Endothelial cell of umbilical vein (primary cell): ENCODE data around the gene SLC2A8. TPM values are rescaled to one million over a fixed set of nuclear protein-coding genes. Genes with fewer than 3 reads are reported as not detected.

Experiments used
- BruUV-seq: library from RNA; stranded (reverse); fragments of 400-500 nt; replicated peaks from 2 replicates; lab custom pipeline; 2021; lab: Mats Ljungman, UMichigan
- CTCF ChIA-PET: fragments of 300-600, 350-600 bp; sonication (Branson Sonifier 250); formaldehyde crosslinking; loops from one replicate; lab custom pipeline; 2021; ENCODE audit warnings: antibody characterized with exemption, inconsistent platforms; lab: Charles Lee
- POLR2A ChIA-PET: fragments of 300-600, 350-600 bp; sonication (Branson Sonifier 250); formaldehyde crosslinking; loops from one replicate; lab custom pipeline; 2021; ENCODE audit warnings: antibody characterized with exemption, inconsistent platforms; lab: Charles Lee
- DNase-seq: peaks from one replicate; pipeline ENCODE4 v3.0.0-alpha.2; 2011; ENCODE audit warnings: low read depth, low spot score
- FAIRE-seq: peaks from 2 replicates; lab custom pipeline; 2011; peaks lifted over from hg19 to GRCh38; lab: Jason Lieb, UNC
- H2AFZ ChIP-seq: 2 replicates; pipeline ENCODE4 v1.6.0; 2012; ENCODE audit warnings: low read depth, low read length, control low read depth, inconsistent platforms
- H3K27ac ChIP-seq: 2 replicates; pipeline ENCODE4 v1.5.1; 2011; ENCODE audit warnings: low read depth, mild to moderate bottlenecking, control low read depth, low read length, moderate library complexity; ENCODE audit not compliant: insufficient read depth
- H3K27me3 ChIP-seq, 2 experiments: 2 replicates each; pipeline versions ENCODE4 v1.6.0 to v1.6.1; 2011; ENCODE audit warnings: low read length in 2 of 2, mixed read lengths in 1 of 2; ENCODE audit not compliant: control insufficient read depth in 2 of 2, insufficient read depth in 2 of 2
- H3K36me3 ChIP-seq, 2 experiments: 2 replicates in 1 of 2; 3 replicates in 1 of 2; pipeline ENCODE4 v1.5.1; 2011; ENCODE audit warnings: low read length in 2 of 2, mild to moderate bottlenecking in 1 of 2, moderate library complexity in 1 of 2; ENCODE audit not compliant: control insufficient read depth in 2 of 2, insufficient read depth in 2 of 2; ENCODE audit errors: extremely low read depth in 1 of 2
- H3K4me1 ChIP-seq: 3 replicates; pipeline ENCODE4 v1.5.1; 2011; ENCODE audit warnings: mild to moderate bottlenecking, low read length; ENCODE audit not compliant: control insufficient read depth, insufficient read depth; ENCODE audit errors: extremely low read depth
- H3K4me2 ChIP-seq: 2 replicates; pipeline ENCODE4 v1.6.1; 2011; ENCODE audit warnings: low read length, control low read depth, mixed read lengths; ENCODE audit not compliant: insufficient read depth
- H3K4me3 ChIP-seq, 3 experiments: fragments of 200-600 bp in 1 of 3; sonication (generic), shearing (Covaris generic) in 1 of 3; replicated peaks in 1 of 3; 2 replicates each; pipeline ENCODE4 v1.5.1; 2011 to 2016; ENCODE audit warnings: control low read depth in 3 of 3, low read length in 3 of 3, mild to moderate bottlenecking in 2 of 3, inconsistent platforms in 1 of 3, low read depth in 1 of 3, moderate library complexity in 1 of 3; ENCODE audit not compliant: insufficient read depth in 1 of 3
- H3K79me2 ChIP-seq: 2 replicates; pipeline ENCODE4 v1.6.0; 2012; ENCODE audit warnings: low read length, inconsistent platforms; ENCODE audit not compliant: control insufficient read depth, insufficient read depth
- H3K9ac ChIP-seq: replicated peaks from 2 replicates; pipeline ENCODE3; 2011; ENCODE audit warnings: low read length, control low read depth; ENCODE audit not compliant: insufficient read depth; ENCODE audit errors: extremely low read depth
- H3K9me1 ChIP-seq: replicated peaks from 3 replicates; pipeline ENCODE4 v1.6.0; 2011; ENCODE audit warnings: mild to moderate bottlenecking, low read length; ENCODE audit not compliant: control insufficient read depth, insufficient read depth; ENCODE audit errors: extremely low read depth
- H3K9me3 ChIP-seq: replicated peaks from 2 replicates; pipeline ENCODE4 v1.5.1; 2012; ENCODE audit warnings: low read length, inconsistent platforms; ENCODE audit not compliant: control insufficient read depth, insufficient read depth
- H4K20me1 ChIP-seq: replicated peaks from 2 replicates; pipeline ENCODE3; 2011; ENCODE audit warnings: mild to moderate bottlenecking, low read length; ENCODE audit not compliant: control insufficient read depth, insufficient read depth; ENCODE audit errors: extremely low read depth
- CTCF ChIP-seq, 2 donors: IDR thresholded peaks; 1 replicate in 1 of 2; 2 replicates in 1 of 2; pipeline ENCODE4 v1.5.1; 2011; ENCODE audit warnings: low read length in 2 of 2, mild to moderate bottlenecking in 2 of 2, moderate library complexity in 2 of 2, control low read depth in 1 of 2, inconsistent platforms in 1 of 2, low read depth in 1 of 2; ENCODE audit not compliant: insufficient read depth in 1 of 2; ENCODE audit errors: extremely low read depth in 1 of 2
- EZH2 ChIP-seq: IDR thresholded peaks from 2 replicates; pipeline ENCODE4 v1.6.1; 2012; ENCODE audit warnings: borderline replicate concordance, low read depth, mild to moderate bottlenecking, moderate library complexity, low read length, inconsistent platforms; ENCODE audit not compliant: severe bottlenecking
- FOS ChIP-seq: IDR thresholded peaks from 2 replicates; pipeline ENCODE4 v1.6.1; 2011; ENCODE audit warnings: mild to moderate bottlenecking, low read length, moderate library complexity, borderline replicate concordance; ENCODE audit not compliant: insufficient read depth
- GATA2 ChIP-seq: IDR thresholded peaks from 2 replicates; pipeline ENCODE4 v1.7.0; 2011; ENCODE audit warnings: low read depth, mild to moderate bottlenecking, moderate library complexity, mixed read lengths, low read length; ENCODE audit not compliant: insufficient read length, insufficient read depth
- JUN ChIP-seq: IDR thresholded peaks from 2 replicates; pipeline ENCODE4 v1.6.1; 2011; ENCODE audit warnings: borderline replicate concordance, low read depth; ENCODE audit not compliant: insufficient read length, insufficient read depth
- MAX ChIP-seq: IDR thresholded peaks from 2 replicates; pipeline ENCODE4 v1.6.1; 2011; ENCODE audit not compliant: insufficient read depth, insufficient read length
- MYC ChIP-seq: IDR thresholded peaks from one replicate; pipeline ENCODE4 v1.6.1; 2011; ENCODE audit warnings: mild to moderate bottlenecking, low read depth, low read length
- POLR2A ChIP-seq: IDR thresholded peaks from 2 replicates; pipeline ENCODE4 v1.6.1; 2012; ENCODE audit warnings: low read depth, mild to moderate bottlenecking, control low read depth, low read length
- POLR2AphosphoS5 ChIP-seq: IDR thresholded peaks from 2 replicates; pipeline ENCODE4 v1.6.1; 2012; ENCODE audit warnings: low read depth, mild to moderate bottlenecking, control low read depth, low read length, moderate library complexity; ENCODE audit not compliant: insufficient read depth
- dilution Hi-C: fragments of 300-500 bp; cut with MboI; formaldehyde crosslinking; loops from one replicate; pipeline ENCODE4 v1.15.0; 2019; ENCODE audit warnings: low sequenced_read_pairs; ENCODE audit not compliant: extremely low pct_ligation_motif_present
- intact Hi-C: fragments of 100-400 bp; cut with micrococcal nuclease; formaldehyde crosslinking; loops from one replicate; pipeline ENCODE4 v1.10.0; 2022
- polyA plus RNA-seq, 4 experiments: library from polyadenylated mRNA; depleted of rRNA in 3 of 4; stranded (reverse) in 3 of 4; unstranded in 1 of 4; fragments of >200 nt; gene quantifications; 2 replicates each; pipeline versions ENCODE4 v1.2.1 to v1.2.3, GENCODE V29; 2011 to 2012; ENCODE audit warnings: missing spikeins in 1 of 4
- total RNA-seq: library from RNA; stranded (reverse); gene quantifications from 2 replicates; pipeline ENCODE4 v1.2.3, GENCODE V29; 2021

SLC2A8 gene
- total and polyA plus RNA-seq, 2 donors (not counting 3 experiments of a cell fraction or from before 2014, with no cell fraction given) = 19.3 to 26.1 TPM

DNA sequence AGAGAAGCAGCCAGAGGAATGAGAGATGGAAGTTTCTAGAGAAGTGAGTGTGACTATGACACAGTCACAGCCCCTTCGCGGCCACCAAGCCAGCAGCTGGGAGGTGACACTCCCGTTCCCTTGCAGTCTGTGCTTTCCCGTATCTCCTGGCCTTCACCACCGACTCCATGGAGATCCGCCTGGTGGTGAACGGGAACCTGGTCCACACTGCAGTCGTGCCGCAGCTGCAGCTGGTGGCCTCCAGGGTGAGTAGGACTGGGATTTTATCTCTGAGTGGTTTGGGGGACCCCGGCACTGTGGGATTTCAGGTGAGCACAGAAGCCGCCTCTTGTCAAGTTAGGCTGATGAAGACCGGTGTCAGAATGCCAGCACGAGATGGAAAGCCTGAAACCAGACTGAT, 12.1 kb upstream of the SLC2A8 start:
- Histone ChIP-seq H4K20me1 (no peaks in the 10 kb centered on the region), H3K4me1 (no peaks in the 10 kb centered on the region), H3K9me1 (no peaks in the 10 kb centered on the region), H3K4me3 (no peak overlapping the region), H3K27ac (no peak overlapping the region), H3K27me3 (peaks cover 0 to 5% of the 10 kb centered on the region in 2 experiments), H3K79me2 (no peaks in the 10 kb centered on the region), H2AFZ (no peak overlapping the region), H3K4me2 (no peak overlapping the region), H3K9ac (no peak overlapping the region), H3K9me3 (no peaks in the 10 kb centered on the region), H3K36me3 (no peaks in the 10 kb centered on the region)
- intact Hi-C loops = no loop called here
- CTCF ChIA-PET = interaction anchor here (1.0 to 1.1 kb wide), 3 partner anchors 9 to 171 kb away, joined by 3 read pairs; no protein-coding TSS in a partner anchor
- dilution Hi-C loops = no loop called here
- BruUV-seq = no TSS peak
- no peak for DNase-seq
- no peak for FAIRE-seq
- TF ChIP-seq CTCF (IDR thresholded peaks at IDR 0.05; ENCODE audit: extremely low read depth in 1 of 2, insufficient read depth in 1 of 2, low read depth in 1 of 2, low read length in 2 of 2) = no peak
- no peak for TF ChIP-seq MAX
- no peak for TF ChIP-seq POLR2AphosphoS5
- no peak for TF ChIP-seq MYC
- no peak for TF ChIP-seq FOS
- POLR2A ChIA-PET = no interaction called here

DNA sequence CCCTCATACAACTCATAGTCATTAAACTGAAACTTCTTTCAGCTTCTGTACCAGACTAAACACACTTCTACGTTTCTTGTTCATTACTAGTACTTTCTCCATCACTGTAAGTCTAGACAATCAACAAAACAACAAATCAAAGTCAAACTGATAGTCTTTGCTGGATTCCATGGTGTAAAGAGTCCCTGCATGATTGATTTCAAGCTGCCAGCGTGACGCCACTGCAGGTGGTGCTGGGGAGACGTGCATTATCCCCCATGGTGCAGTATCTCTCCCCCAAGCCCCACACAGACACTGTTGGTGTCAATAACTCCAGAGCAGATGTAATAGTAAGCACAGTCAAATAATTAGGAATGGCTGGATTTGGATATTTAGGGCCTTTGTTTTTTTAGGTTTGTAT, 10.7 kb upstream of the SLC2A8 start:
- no peak overlapping the region for H3K9ac ChIP-seq
- no peaks in the 10 kb centered on the region for H3K9me3 ChIP-seq
- H3K4me3 ChIP-seq = no peak overlapping the region
- BruUV-seq = no TSS peak
- ChIA-PET POLR2A (no interaction called here), CTCF (no interaction called here)
- H3K9me1 ChIP-seq = no peaks in the 10 kb centered on the region
- H3K36me3 ChIP-seq = no peaks in the 10 kb centered on the region
- dilution Hi-C loops (no loop called here), intact Hi-C loops (no loop called here)
- peaks cover 0 to 5% of the 10 kb centered on the region in 2 experiments for H3K27me3 ChIP-seq
- DNase-seq (no peak), FAIRE-seq (no peak)
- no peak overlapping the region for H2AFZ ChIP-seq
- TF ChIP-seq MYC = no peak
- no peak for TF ChIP-seq MAX
- no peak for TF ChIP-seq POLR2AphosphoS5
- no peak for TF ChIP-seq JUN
- TF ChIP-seq POLR2A = no peak
- TF ChIP-seq GATA2 = no peak
- no peak for TF ChIP-seq CTCF (IDR thresholded peaks at IDR 0.05; ENCODE audit: extremely low read depth in 1 of 2, insufficient read depth in 1 of 2, low read depth in 1 of 2, low read length in 2 of 2)
- TF ChIP-seq FOS = no peak
- no peak for TF ChIP-seq EZH2
- no peak overlapping the region for H3K4me2 ChIP-seq
- no peaks in the 10 kb centered on the region for H3K4me1 ChIP-seq
- H3K79me2 ChIP-seq = no peaks in the 10 kb centered on the region
- H3K27ac ChIP-seq = no peak overlapping the region
- H4K20me1 ChIP-seq = no peaks in the 10 kb centered on the region
